Endodermal cell (in vitro differentiated cells): Measurements from ENCODE around the gene RPLP2. TPM values are rescaled to one million over a fixed set of nuclear protein-coding genes. Genes with fewer than 3 reads are reported as not detected.

Experiments
- DNase-seq: peaks from one replicate; pipeline ENCODE4 v3.0.0-alpha.2; 2017
- H3K27ac ChIP-seq: 2 replicates; pipeline ENCODE4 v1.5.1; 2013; ENCODE audit warnings: mild to moderate bottlenecking, low read depth, low read length, moderate library complexity
- H3K27me3 ChIP-seq: 2 replicates; pipeline ENCODE4 v1.6.1; 2013; ENCODE audit warnings: mild to moderate bottlenecking, low read length, moderate library complexity; ENCODE audit not compliant: insufficient read depth, control insufficient read depth, poor library complexity, severe bottlenecking
- H3K36me3 ChIP-seq: 2 replicates; pipeline ENCODE4 v1.7.0; 2013; ENCODE audit warnings: mild to moderate bottlenecking, low read length, moderate library complexity; ENCODE audit not compliant: control insufficient read depth, insufficient read depth
- H3K4me1 ChIP-seq: one replicate; pipeline ENCODE4 v1.7.0; 2013; ENCODE audit warnings: low read length; ENCODE audit not compliant: control insufficient read depth, insufficient read depth
- H3K4me3 ChIP-seq: 2 replicates; pipeline ENCODE4 v1.5.1; 2013; ENCODE audit warnings: mild to moderate bottlenecking, low read length, moderate library complexity
- H3K9ac ChIP-seq: 2 replicates; pipeline ENCODE4 v1.6.1; 2013; ENCODE audit warnings: mild to moderate bottlenecking, low read length, moderate library complexity; ENCODE audit not compliant: poor library complexity, severe bottlenecking; ENCODE audit errors: extremely low read depth
- H3K9me3 ChIP-seq: 2 replicates; pipeline ENCODE4 v1.6.1; 2013; ENCODE audit warnings: mild to moderate bottlenecking, low read length, moderate library complexity; ENCODE audit not compliant: control insufficient read depth
- H3K27ac Mint-ChIP-seq: 2 replicates; pipeline ENCODE4 v1.8.0; 2020; ENCODE audit warnings: mixed read lengths
- H3K27me3 Mint-ChIP-seq: 2 replicates; pipeline ENCODE4 v1.8.0; 2021; ENCODE audit warnings: mild to moderate bottlenecking, mixed read lengths; ENCODE audit not compliant: insufficient read depth
- H3K36me3 Mint-ChIP-seq: 2 replicates; pipeline ENCODE4 v1.8.0; 2020; ENCODE audit warnings: low read depth, mixed read lengths
- H3K4me1 Mint-ChIP-seq: 2 replicates; pipeline ENCODE4 v1.8.0; 2020; ENCODE audit warnings: mixed read lengths
- H3K4me3 Mint-ChIP-seq: 2 replicates; pipeline ENCODE4 v1.8.0; 2020; ENCODE audit warnings: mild to moderate bottlenecking, moderate library complexity, mixed read lengths
- H3K9me3 Mint-ChIP-seq: 2 replicates; pipeline ENCODE4 v1.8.0; 2020; ENCODE audit warnings: mild to moderate bottlenecking, mixed read lengths
- CTCF ChIP-seq: fragments of 200-600 bp; sonication (generic); conservative IDR thresholded peaks from 2 replicates; pipeline ENCODE4 v1.5.0; 2021; ENCODE audit warnings: antibody characterized with exemption, mild to moderate bottlenecking
- WGBS, 2 experiments: methylation state at CpG; one replicate each; pipeline versions ENCODE4 v1.1.5 to v1.1.7; 2013; ENCODE audit warnings: missing lambda C conversion rate in 2 of 2, mixed read lengths in 1 of 2; ENCODE audit not compliant: insufficient coverage in 1 of 2, insufficient read length in 1 of 2; 5-methylcytosine and 5-hydroxymethylcytosine counted together
- total RNA-seq, 2 donors: library from RNA; stranded (reverse); fragmentation: NEBNext Ultra II Directional in 1 of 2; extraction: Animal tissue kit (Norgen Biotek cat#: 25700) in 1 of 2; gene quantifications; 2 replicates in 1 of 2; 3 replicates in 1 of 2; pipeline ENCODE4 v1.2.1, GENCODE V29; 2021

Gene RPLP2
- total RNA-seq, 2 donors from 2014 or later: 1,966 to 2,020 TPM

DNA sequence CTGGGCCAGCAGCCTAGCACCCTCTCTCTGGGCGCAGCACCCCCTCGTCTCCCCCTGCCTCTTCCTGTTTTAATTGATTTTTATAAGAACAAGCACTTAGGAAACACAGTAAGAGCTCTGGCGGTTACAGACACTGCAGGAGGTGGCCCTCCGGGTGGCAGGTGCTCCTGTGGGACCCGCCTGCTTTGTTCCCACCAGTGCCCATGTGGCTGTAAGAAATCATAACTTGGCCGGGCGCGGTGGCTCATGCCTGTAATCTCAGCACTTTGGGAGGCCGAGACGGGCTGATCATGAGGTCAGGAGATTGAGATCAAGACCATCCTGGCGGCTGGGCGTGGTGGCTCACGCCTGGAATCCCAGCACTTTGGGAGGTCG is 51.3 kb downstream of the RPLP2 start:
- Histone ChIP-seq H3K9me3 (no peaks in the 10 kb centered on the region), H3K4me1 (no peaks in the 10 kb centered on the region), H3K4me3 (no peak overlapping the region), H3K36me3 (no peaks in the 10 kb centered on the region), H3K9ac (no peak overlapping the region), H3K27ac (no peak overlapping the region), H3K27me3 (no peaks in the 10 kb centered on the region)
- 94 to 99% methylated on average over 13 to 14 of the region's 14 CpGs for WGBS, 2 experiments
- H3K36me3 Mint-ChIP-seq: peaks cover 3% of the 10 kb centered on the region
- H3K9me3 Mint-ChIP-seq: no peaks in the 10 kb centered on the region
- no peak for DNase-seq
- H3K4me1 Mint-ChIP-seq: peaks cover 5% of the 10 kb centered on the region
- no peak for TF ChIP-seq CTCF
- no peak overlapping the region for H3K4me3 Mint-ChIP-seq
- H3K27ac Mint-ChIP-seq: no peak overlapping the region
- H3K27me3 Mint-ChIP-seq: no peaks in the 10 kb centered on the region

DNA sequence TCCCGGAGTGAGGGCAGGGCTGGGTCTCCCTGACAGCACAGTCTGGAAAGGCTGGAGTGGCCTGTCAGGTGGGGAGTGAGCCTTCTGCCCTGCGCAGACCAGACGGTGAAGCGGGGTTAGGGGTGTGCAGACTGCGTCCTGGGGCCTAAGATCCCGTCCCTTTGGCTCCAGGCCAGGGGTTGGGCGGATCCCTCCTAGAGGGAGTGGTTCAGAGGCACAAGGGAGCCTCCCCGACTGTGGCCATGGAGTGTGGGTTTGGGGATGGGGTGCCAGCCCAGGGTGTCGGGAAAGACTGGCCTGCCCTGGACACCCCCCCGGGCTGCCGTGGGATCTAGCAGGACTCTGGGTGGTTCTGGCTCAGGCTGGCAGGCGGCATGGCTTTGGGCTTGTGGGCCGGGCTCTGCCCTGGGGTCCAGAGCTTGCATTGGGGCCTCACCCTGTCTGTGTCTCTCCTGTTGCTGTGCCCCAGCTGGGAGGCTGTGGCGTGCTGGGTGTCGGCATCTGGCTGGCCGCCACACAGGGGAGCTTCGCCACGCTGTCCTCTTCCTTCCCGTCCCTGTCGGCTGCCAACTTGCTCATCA is 52.4 kb downstream of the RPLP2 start:
- H3K4me3 ChIP-seq: no peak overlapping the region
- no peaks in the 10 kb centered on the region for H3K27me3 Mint-ChIP-seq

More for the DNA sequence above, 52.4 kb downstream of the RPLP2 start:
- no peaks in the 10 kb centered on the region for H3K9me3 ChIP-seq
- no peaks in the 10 kb centered on the region for H3K36me3 ChIP-seq
- H3K9ac ChIP-seq: no peak overlapping the region
- Mint-ChIP-seq H3K4me1 (peaks cover 1% of the 10 kb centered on the region), H3K4me3 (no peak overlapping the region), H3K27ac (no peak overlapping the region), H3K9me3 (no peaks in the 10 kb centered on the region), H3K36me3 (peaks cover under 1% of the 10 kb centered on the region)
- H3K27me3 ChIP-seq: no peaks in the 10 kb centered on the region
- no peak overlapping the region for H3K27ac ChIP-seq
- no peaks in the 10 kb centered on the region for H3K4me1 ChIP-seq
- TF ChIP-seq CTCF: no peak
- no peak for DNase-seq
- WGBS, 2 experiments: 80 to 81% methylated on average over 19 to 20 of the region's 20 CpGs

Other genes with a start within 250 kb of the RPLP2 start
- 10 to 100 TPM in 1 of 2 donors, 1 to 10 TPM in 1; 8.5 to 13.3 TPM for gene LMNTD2, start 249.2 kb upstream of the RPLP2 start, total RNA-seq
- gene RASSF7, start 249.0 kb upstream of the RPLP2 start, total RNA-seq: 10 to 100 TPM; 34.2 to 36.3 TPM
- gene PHRF1, start 233.5 kb upstream of the RPLP2 start, total RNA-seq: 10 to 100 TPM; 43.4 to 48.0 TPM
- 10 to 100 TPM in 1 of 2 donors, 1 to 10 TPM in 1; 9.3 to 16.8 TPM for gene IRF7, start 194.0 kb upstream of the RPLP2 start, total RNA-seq
- under 1 TPM; 0.13 to 0.27 TPM for gene CDHR5, start 185.0 kb upstream of the RPLP2 start, total RNA-seq
- gene SCT, start 182.8 kb upstream of the RPLP2 start, total RNA-seq: 1 to 10 TPM; 3.9 to 6.1 TPM
- gene DRD4, start 172.7 kb upstream of the RPLP2 start, total RNA-seq: 1 to 10 TPM; 1.8 to 2.7 TPM
- gene DEAF1, start 114.7 kb upstream of the RPLP2 start, total RNA-seq: 10 to 100 TPM; 44.1 to 51.9 TPM
- 10 to 100 TPM; 13.2 to 19.1 TPM for gene TMEM80, start 114.2 kb upstream of the RPLP2 start, total RNA-seq
- gene EPS8L2, start 103.7 kb upstream of the RPLP2 start, total RNA-seq: 10 to 100 TPM; 26.2 to 28.0 TPM
- 100 to 1,000 TPM; 177 to 221 TPM for gene TALDO1, start 62.5 kb upstream of the RPLP2 start, total RNA-seq
- 10 to 100 TPM; 57.2 to 63.2 TPM for gene GATD1, start 32.5 kb upstream of the RPLP2 start, total RNA-seq
- gene CEND1, start 19.9 kb upstream of the RPLP2 start, total RNA-seq: not detected
- gene SLC25A22, start 11.7 kb upstream of the RPLP2 start, total RNA-seq: 10 to 100 TPM; 46.5 to 56.2 TPM
- gene PIDD1, start 4.7 kb upstream of the RPLP2 start, total RNA-seq: 10 to 100 TPM; 39.9 to 48.8 TPM
- 10 to 100 TPM; 77.0 to 77.6 TPM for gene PNPLA2, start 8.9 kb downstream of the RPLP2 start, total RNA-seq
- gene CRACR2B, start 18.0 kb downstream of the RPLP2 start, total RNA-seq: 10 to 100 TPM; 22.3 to 28.1 TPM
- gene CD151, start 23.0 kb downstream of the RPLP2 start, total RNA-seq: 100 to 1,000 TPM; 139 to 165 TPM
- 100 to 1,000 TPM; 139 to 148 TPM for gene POLR2L, start 32.6 kb downstream of the RPLP2 start, total RNA-seq
- gene TSPAN4, start 32.9 kb downstream of the RPLP2 start, total RNA-seq: 10 to 100 TPM; 56.8 to 71.1 TPM
- 10 to 100 TPM; 82.0 to 83.5 TPM for gene CHID1, start 100.8 kb downstream of the RPLP2 start, total RNA-seq
- gene AP2A2, start 115.9 kb downstream of the RPLP2 start, total RNA-seq: 10 to 100 TPM; 79.4 to 97.7 TPM
- under 1 TPM; 0.26 to 0.40 TPM for gene MUC6, start 226.8 kb downstream of the RPLP2 start, total RNA-seq